Osteocyte (in vitro differentiated cells): Measurements from ENCODE around the gene KHNYN. TPM values are rescaled to one million over a fixed set of nuclear protein-coding genes. Genes with fewer than 3 reads are reported as not detected.

Experiments
- DNase-seq: peaks from one replicate; pipeline ENCODE4 v3.0.0; 2021; ENCODE audit warnings: mixed read lengths; ENCODE audit not compliant: unreplicated experiment; ENCODE audit errors: extremely low spot score
- H3K27ac Mint-ChIP-seq: one replicate; pipeline ENCODE4 v1.8.0; 2021; ENCODE audit warnings: mild to moderate bottlenecking, mixed read lengths; ENCODE audit not compliant: unreplicated experiment
- H3K27me3 Mint-ChIP-seq: one replicate; pipeline ENCODE4 v1.8.0; 2021; ENCODE audit warnings: mixed read lengths; ENCODE audit not compliant: unreplicated experiment
- H3K36me3 Mint-ChIP-seq: one replicate; pipeline ENCODE4 v1.8.0; 2021; ENCODE audit warnings: mixed read lengths; ENCODE audit not compliant: unreplicated experiment
- H3K4me1 Mint-ChIP-seq: one replicate; pipeline ENCODE4 v1.8.0; 2021; ENCODE audit warnings: mixed read lengths; ENCODE audit not compliant: unreplicated experiment
- H3K4me3 Mint-ChIP-seq: one replicate; pipeline ENCODE4 v1.8.0; 2021; ENCODE audit warnings: mild to moderate bottlenecking, moderate library complexity, mixed read lengths; ENCODE audit not compliant: unreplicated experiment
- H3K9me3 Mint-ChIP-seq: one replicate; pipeline ENCODE4 v1.8.0; 2021; ENCODE audit warnings: mixed read lengths; ENCODE audit not compliant: unreplicated experiment
- CTCF ChIP-seq: fragments of 200-600 bp; sonication (generic); IDR thresholded peaks from 2 replicates; pipeline ENCODE4 v1.5.0; 2021; ENCODE audit warnings: antibody characterized with exemption, mild to moderate bottlenecking, moderate library complexity
- total RNA-seq: library from RNA; stranded (reverse); gene quantifications from 2 replicates; pipeline ENCODE4 v1.2.1, GENCODE V29; 2021

Gene KHNYN
- total RNA-seq, 1 donor from 2014 or later, result 60.9 TPM

- Mint-ChIP-seq H3K27ac (peak overlapping the region; percentile 74), H3K4me1 (peaks cover 41% of the 10 kb centered on the region), H3K27me3 (no peaks in the 10 kb centered on the region), H3K36me3 (peaks cover 41% of the 10 kb centered on the region), H3K4me3 (no peak overlapping the region), H3K9me3 (no peaks in the 10 kb centered on the region)
- DNase-seq, result no peak
- peak; percentile 78 for TF ChIP-seq CTCF
Observed at GRCh38 chr14:24436355-24437019, 6.7 kb downstream of the KHNYN start.

- Mint-ChIP-seq H3K9me3 (no peaks in the 10 kb centered on the region), H3K27ac (no peak overlapping the region), H3K4me3 (no peak overlapping the region), H3K4me1 (peaks cover 41% of the 10 kb centered on the region), H3K27me3 (no peaks in the 10 kb centered on the region), H3K36me3 (peaks cover 38% of the 10 kb centered on the region)
- DNase-seq, result no peak
- peak; percentile 6 for TF ChIP-seq CTCF
Observed at GRCh38 chr14:24437020-24437735, 7.4 kb downstream of the KHNYN start.

- no peak for TF ChIP-seq CTCF
- H3K9me3 Mint-ChIP-seq, result no peaks in the 10 kb centered on the region
- peaks cover 38% of the 10 kb centered on the region for H3K36me3 Mint-ChIP-seq
- peaks cover 41% of the 10 kb centered on the region for H3K4me1 Mint-ChIP-seq
- no peaks in the 10 kb centered on the region for H3K27me3 Mint-ChIP-seq
- H3K27ac Mint-ChIP-seq, result no peak overlapping the region
- H3K4me3 Mint-ChIP-seq, result no peak overlapping the region
- DNase-seq, result no peak
Observed at GRCh38 chr14:24437736-24438067, 7.9 kb downstream of the KHNYN start.

GRCh38 chr14:24438223-24439097 lies 8.7 kb downstream of the KHNYN start:
- TF ChIP-seq CTCF, result no peak

GRCh38 chr14:24439257-24439656 lies 9.5 kb downstream of the KHNYN start:
- no peak for DNase-seq
- H3K9me3 Mint-ChIP-seq, result no peaks in the 10 kb centered on the region
- H3K4me1 Mint-ChIP-seq, result peaks cover 42% of the 10 kb centered on the region

More at GRCh38 chr14:24438223-24439097, 8.7 kb downstream of the KHNYN start:
- Mint-ChIP-seq H3K36me3 (peaks cover 31% of the 10 kb centered on the region), H3K4me1 (peaks cover 40% of the 10 kb centered on the region), H3K27ac (peak overlapping the region; percentile 34), H3K27me3 (no peaks in the 10 kb centered on the region), H3K4me3 (no peak overlapping the region), H3K9me3 (no peaks in the 10 kb centered on the region)
- DNase-seq, result no peak

More at GRCh38 chr14:24439257-24439656, 9.5 kb downstream of the KHNYN start:
- Mint-ChIP-seq H3K36me3 (peaks cover 28% of the 10 kb centered on the region), H3K27ac (no peak overlapping the region), H3K27me3 (no peaks in the 10 kb centered on the region), H3K4me3 (no peak overlapping the region)
- TF ChIP-seq CTCF, result no peak
